HepG2 (cell line): ENCODE results near the gene OBSL1. TPM values are rescaled to one million over a fixed set of nuclear protein-coding genes. Genes with fewer than 3 reads are reported as not detected.

ENCODE experiments used
- CREBL2 ChIP-seq: sonication (generic); formaldehyde crosslinking; IDR thresholded peaks from 2 replicates; pipeline ENCODE4 v1.8.1; 2023; ENCODE audit warnings: missing genetic modification reagents, mild to moderate bottlenecking, borderline replicate concordance
- IRF1 ChIP-seq: sonication (generic); formaldehyde crosslinking; IDR thresholded peaks from 2 replicates; pipeline ENCODE4 v1.4.0; 2020; ENCODE audit warnings: low read depth, mild to moderate bottlenecking, missing genetic modification reagents
- KDM2A ChIP-seq: sonication (generic); formaldehyde crosslinking; IDR thresholded peaks from 2 replicates; pipeline ENCODE4 v1.4.0; 2020; ENCODE audit warnings: low read depth, missing genetic modification reagents, borderline replicate concordance
- KLF9 ChIP-seq: IDR thresholded peaks from 2 replicates; pipeline ENCODE4 v1.6.1; 2016; ENCODE audit warnings: low read depth
- MAX ChIP-seq: IDR thresholded peaks from 2 replicates; pipeline ENCODE4 v1.6.1; 2012; ENCODE audit warnings: inconsistent platforms
- MBD4 ChIP-seq: IDR thresholded peaks from 2 replicates; pipeline ENCODE4 v1.6.1; 2012; ENCODE audit warnings: low read length, inconsistent platforms, borderline replicate concordance
- PAF1 ChIP-seq: IDR thresholded peaks from 2 replicates; pipeline ENCODE4 v1.6.1; 2016; ENCODE audit warnings: missing genetic modification reagents, missing compliant biosample characterization
- PHB2 ChIP-seq: fragments of 450-650 bp; IDR thresholded peaks from 2 replicates; pipeline ENCODE4 v1.6.1; 2018; ENCODE audit not compliant: partially characterized antibody
- RBM22 ChIP-seq: fragments of 200-400 bp; formaldehyde crosslinking; optimal IDR thresholded peaks from 2 replicates; pipeline ENCODE3; 2017; ENCODE audit warnings: mild to moderate bottlenecking, low read length, moderate library complexity
- SPEN ChIP-seq: sonication (generic); formaldehyde crosslinking; IDR thresholded peaks from 2 replicates; pipeline ENCODE4 v1.5.1; 2020; ENCODE audit warnings: low read depth, mild to moderate bottlenecking, missing genetic modification reagents
- ZBTB37 ChIP-seq: sonication (generic); formaldehyde crosslinking; IDR thresholded peaks from 2 replicates; pipeline ENCODE4 v1.4.0; 2020; ENCODE audit warnings: mild to moderate bottlenecking, missing genetic modification reagents
- ZBTB4 ChIP-seq: sonication (generic); formaldehyde crosslinking; IDR thresholded peaks from 2 replicates; pipeline ENCODE4 v1.4.0; 2020; ENCODE audit warnings: missing genetic modification reagents, mild to moderate bottlenecking, borderline replicate concordance
- ZBTB44 ChIP-seq: sonication (generic); formaldehyde crosslinking; IDR thresholded peaks from 2 replicates; pipeline ENCODE4 v1.4.0; 2020; ENCODE audit warnings: missing genetic modification reagents
- ZMYM4 ChIP-seq: sonication (generic); formaldehyde crosslinking; IDR thresholded peaks from 2 replicates; pipeline ENCODE4 v1.8.1; 2023; ENCODE audit warnings: mild to moderate bottlenecking, missing genetic modification reagents
- ZNF10 ChIP-seq: sonication (generic); formaldehyde crosslinking; IDR thresholded peaks from 2 replicates; pipeline ENCODE4 v1.4.0; 2020; ENCODE audit warnings: mild to moderate bottlenecking, low read depth, missing genetic modification reagents, borderline replicate concordance
- ZNF331 ChIP-seq: sonication (generic); formaldehyde crosslinking; IDR thresholded peaks from 2 replicates; pipeline ENCODE4 v1.4.0; 2020; ENCODE audit warnings: missing genetic modification reagents
- ZNF547 ChIP-seq: sonication (generic); formaldehyde crosslinking; IDR thresholded peaks from 2 replicates; pipeline ENCODE4 v1.5.1; 2020; ENCODE audit warnings: mild to moderate bottlenecking, missing genetic modification reagents
- ZNF577 ChIP-seq: sonication (generic); formaldehyde crosslinking; IDR thresholded peaks from 2 replicates; pipeline ENCODE4 v1.4.0; 2020; ENCODE audit warnings: mild to moderate bottlenecking, low read depth, missing genetic modification reagents, borderline replicate concordance
- ZNF639 ChIP-seq: conservative IDR thresholded peaks from 2 replicates; pipeline ENCODE4 v1.6.1; 2018; ENCODE audit warnings: missing genetic modification reagents
- polyA plus RNA-seq, 8 experiments: library from polyadenylated mRNA; depleted of rRNA in 3 of 8; stranded (reverse) in 7 of 8; unstranded in 1 of 8; fragments of >200 nt; fragmentation: Illumina TruSeq in 4 of 8; extraction: Trizol in 4 of 8; gene quantifications; 2 replicates each; pipeline versions ENCODE4 v1.2.1 to v1.2.3, GENCODE V29; 2011 to 2016; ENCODE audit warnings: low read depth in 4 of 8, missing spikeins in 1 of 8, mixed read lengths in 1 of 8; ENCODE audit not compliant: insufficient read depth in 1 of 8
- total RNA-seq, 5 experiments: library from RNA; depleted of rRNA; stranded (reverse); fragments of >200 nt; fragmentation: Illumina TruSeq; extraction: Trizol; gene quantifications; 2 replicates each; pipeline ENCODE4 v1.2.3, GENCODE V29; 2016; ENCODE audit warnings: low read depth in 1 of 5

Gene OBSL1
- total and polyA plus RNA-seq, 2 of the 13 experiments (the other 11 are each of a cell fraction or from before 2014, with no cell fraction given) = 86.7 to 218 TPM

- TF ChIP-seq ZBTB4 = 0 out of 2 replicates have a peak, but pooled peaks have one; percentile 3
- TF ChIP-seq ZBTB37 = no peak
- TF ChIP-seq IRF1 = no peak
- no peak for TF ChIP-seq KLF9 (CRISPR knock-in tag)
- no peak for TF ChIP-seq ZBTB44 (CRISPR knock-in tag)
- no peak for TF ChIP-seq SPEN (CRISPR knock-in tag)
- TF ChIP-seq ZNF547 = no peak
- TF ChIP-seq MBD4 = no peak
- no peak for TF ChIP-seq PHB2
- TF ChIP-seq KDM2A = no peak
- peak; percentile 88 for TF ChIP-seq RBM22
- TF ChIP-seq ZNF331 (CRISPR knock-in tag) = no peak
- no peak for TF ChIP-seq ZNF577 (CRISPR knock-in tag)
- TF ChIP-seq MAX = 0 out of 2 replicates have a peak, but pooled peaks have one; percentile 25
- no peak for TF ChIP-seq ZNF10 (CRISPR knock-in tag)
- no peak for TF ChIP-seq CREBL2
- TF ChIP-seq ZMYM4 (CRISPR knock-in tag) = no peak
- TF ChIP-seq PAF1 (CRISPR knock-in tag) = no peak
- TF ChIP-seq ZNF639 (CRISPR knock-in tag) = no peak
These were observed 9.0 kb downstream of the OBSL1 start (continued) for GRCh38 chr2:219562049-219563020.
